ENCODE results near the gene NGEF. TPM values are rescaled to one million over a fixed set of nuclear protein-coding genes. Genes with fewer than 3 reads are reported as not detected.

NGEF gene
- total and polyA plus RNA-seq, 2 donors from 2014 or later = 4.8 to 5.3 TPM

GRCh38 chr2:233035426-233036161 is 22.5 kb upstream of the NGEF start:
- H3K9me3 ChIP-seq (ENCODE audit: control insufficient read depth in 2 of 3, insufficient read depth in 1 of 3, low read length in 3 of 3) = peaks cover 0 to 7% (median 0%) of the 10 kb centered on the region in 3 donors
- H3K36me3 ChIP-seq (ENCODE audit: control insufficient read depth in 2 of 3, insufficient read depth in 3 of 3, low read length in 3 of 3) = no peaks in the 10 kb centered on the region
- no peaks in the 10 kb centered on the region for H3K27me3 ChIP-seq (ENCODE audit: control insufficient read depth, insufficient read depth, low read length)
- no peak overlapping the region for H3K27ac ChIP-seq (ENCODE audit: low read depth in 2 of 2, low read length in 2 of 2)
- intact Hi-C loops (cut with DNase I) = no loop called here
- no peak for FAIRE-seq
- no peaks in the 10 kb centered on the region for H3K4me1 ChIP-seq (ENCODE audit: control insufficient read depth in 2 of 3, insufficient read depth in 2 of 3, low read depth in 1 of 3, low read length in 3 of 3)
- no peak for DNase-seq
- peak overlapping the region in 1 of 3 donors; percentile 27 for H3K4me3 ChIP-seq (ENCODE audit: low read length in 3 of 3)
- no peak for TF ChIP-seq CTCF (IDR thresholded peaks at IDR 0.05; ENCODE audit: borderline replicate concordance, extremely low read depth, insufficient read depth)
- no peak overlapping the region for H3K9ac ChIP-seq (ENCODE audit: low read length in 3 of 3)

- no peak for TF ChIP-seq CTCF (IDR thresholded peaks at IDR 0.05; ENCODE audit: borderline replicate concordance, extremely low read depth, insufficient read depth)
- DNase-seq (no peak), FAIRE-seq (no peak)
- Histone ChIP-seq H3K27ac (ENCODE audit: low read depth in 2 of 2, low read length in 2 of 2) (no peak overlapping the region), H3K27me3 (ENCODE audit: control insufficient read depth, insufficient read depth, low read length) (no peaks in the 10 kb centered on the region), H3K9me3 (ENCODE audit: control insufficient read depth in 2 of 3, insufficient read depth in 1 of 3, low read length in 3 of 3) (peaks cover 0 to 7% (median 0%) of the 10 kb centered on the region in 3 donors), H3K36me3 (ENCODE audit: control insufficient read depth in 2 of 3, insufficient read depth in 3 of 3, low read length in 3 of 3) (no peaks in the 10 kb centered on the region), H3K9ac (ENCODE audit: low read length in 3 of 3) (no peak overlapping the region), H3K4me1 (ENCODE audit: control insufficient read depth in 2 of 3, insufficient read depth in 2 of 3, low read depth in 1 of 3, low read length in 3 of 3) (no peaks in the 10 kb centered on the region), H3K4me3 (ENCODE audit: low read length in 3 of 3) (no peak overlapping the region)
- intact Hi-C loops (cut with DNase I) = no loop called here
These were observed 21.2 kb upstream of the NGEF start for GRCh38 chr2:233034091-233034882.

- H3K4me3 ChIP-seq (ENCODE audit: low read length in 3 of 3) = no peak overlapping the region
- no peaks in the 10 kb centered on the region for H3K27me3 ChIP-seq (ENCODE audit: control insufficient read depth, insufficient read depth, low read length)
- no peaks in the 10 kb centered on the region for H3K36me3 ChIP-seq (ENCODE audit: control insufficient read depth in 2 of 3, insufficient read depth in 3 of 3, low read length in 3 of 3)
- no peaks in the 10 kb centered on the region for H3K4me1 ChIP-seq (ENCODE audit: control insufficient read depth in 2 of 3, insufficient read depth in 2 of 3, low read depth in 1 of 3, low read length in 3 of 3)
- TF ChIP-seq CTCF (IDR thresholded peaks at IDR 0.05; ENCODE audit: borderline replicate concordance, extremely low read depth, insufficient read depth) = no peak
- DNase-seq (no peak), FAIRE-seq (no peak)
- H3K9ac ChIP-seq (ENCODE audit: low read length in 3 of 3) = no peak overlapping the region
- H3K27ac ChIP-seq (ENCODE audit: low read depth in 2 of 2, low read length in 2 of 2) = no peak overlapping the region
- intact Hi-C loops (cut with DNase I) = no loop called here
- peaks cover 0 to 7% (median 0%) of the 10 kb centered on the region in 3 donors for H3K9me3 ChIP-seq (ENCODE audit: control insufficient read depth in 2 of 3, insufficient read depth in 1 of 3, low read length in 3 of 3)
These were observed 20.6 kb upstream of the NGEF start for GRCh38 chr2:233033672-233034071.
